ENCODE data around the gene PCMT1. TPM values are rescaled to one million over a fixed set of nuclear protein-coding genes. Genes with fewer than 3 reads are reported as not detected.

The PCMT1 gene
- total and polyA plus RNA-seq, 9 of the 15 experiments (the other 6 are each of a cell fraction or from before 2014, with no cell fraction given) = 217 to 541 (median 327) TPM

GRCh38 chr6:149728499-149729234 lies 20.9 kb upstream of the PCMT1 start (continued):
- TF ChIP-seq CBX3 (IDR thresholded peaks at IDR 0.05; ENCODE audit: borderline replicate concordance in 1 of 2, low read length in 2 of 2) (peak in 1 of 2 experiments; percentile 61; a peak in 2 of 3 replicates), ZNF551 (CRISPR knock-in tag; IDR thresholded peaks at IDR 0.05) (no peak), TGIF2 (CRISPR knock-in tag; IDR thresholded peaks at IDR 0.05) (no peak), ZNF274 (IDR thresholded peaks at IDR 0.05; ENCODE audit: borderline replicate concordance, low read depth, low read length) (peak; percentile 40; the same call in 1 of the 2 replicates), RBM17 (IDR thresholded peaks at IDR 0.05; ENCODE audit: borderline replicate concordance, low read depth, low read length) (no peak), ELF4 (CRISPR knock-in tag; IDR thresholded peaks at IDR 0.05) (peak; percentile 97; the same call in 1 of the 2 replicates), FOXP1 (CRISPR knock-in tag; IDR thresholded peaks at IDR 0.05) (no peak), ZNF766 (CRISPR knock-in tag; conservative IDR thresholded peaks at IDR 0.05) (peak; percentile 69), ZNF785 (CRISPR knock-in tag; IDR thresholded peaks at IDR 0.05) (no peak), GABPB1 (CRISPR knock-in tag; IDR thresholded peaks at IDR 0.05) (0 out of 2 replicates have a peak, but pooled peaks have one; percentile 43), TCF15 (CRISPR knock-in tag; IDR thresholded peaks at IDR 0.05) (peak; percentile 26; the same call in 1 of the 2 replicates), ZNF561 (CRISPR knock-in tag; conservative IDR thresholded peaks at IDR 0.05) (no peak), GATA2 (CRISPR knock-in tag; IDR thresholded peaks at IDR 0.05) (peak; percentile 94), ZNF232 (CRISPR knock-in tag; IDR thresholded peaks at IDR 0.05) (no peak), THRAP3 (IDR thresholded peaks at IDR 0.05; ENCODE audit: borderline replicate concordance) (peak; percentile 68; the same call in 1 of the 2 replicates), HES1 (IDR thresholded peaks at IDR 0.05; ENCODE audit: low read depth) (peak; percentile 58; the same call in 1 of the 2 replicates), CCNT2 (IDR thresholded peaks at IDR 0.05; ENCODE audit: borderline replicate concordance, extremely low read depth, insufficient read length, low read depth, low read length) (peak; percentile 49), U2AF2 (optimal IDR thresholded peaks at IDR 0.05; ENCODE audit: low read depth, low read length) (no peak), OTX1 (CRISPR knock-in tag; IDR thresholded peaks at IDR 0.05) (peak; percentile 92), ZBTB17 (CRISPR knock-in tag; IDR thresholded peaks at IDR 0.05) (peak; percentile 64), NFRKB (IDR thresholded peaks at IDR 0.05; ENCODE audit: low read depth) (peak; percentile 84), MAX (CRISPR knock-in tag; IDR thresholded peaks at IDR 0.05) (peak; percentile 64; the same call in 1 of the 2 replicates), SMARCA5 (IDR thresholded peaks at IDR 0.05) (peak; percentile 95), ZBTB33 (CRISPR knock-in tag; IDR thresholded peaks at IDR 0.05) (no peak), PPARD (CRISPR knock-in tag; IDR thresholded peaks at IDR 0.05) (no peak), SNRNP70 (optimal IDR thresholded peaks at IDR 0.05; ENCODE audit: low read depth, low read length) (no peak)
